NT2/D1 (cell line): ENCODE data around the gene NYAP1.

Experiments used
- SUZ12 ChIP-seq: IDR thresholded peaks from 2 replicates; pipeline ENCODE4 v1.6.1; 2011; ENCODE audit not compliant: insufficient read length, insufficient read depth; ENCODE audit errors: extremely low read depth
- YY1 ChIP-seq: IDR thresholded peaks from 2 replicates; pipeline ENCODE4 v1.6.1; 2011; ENCODE audit not compliant: insufficient read length, insufficient read depth

GRCh38 chr7:100538348-100538653, 54.6 kb downstream of the NYAP1 start:
- TF ChIP-seq SUZ12 (no peak), YY1 (no peak)
